Neural progenitor cell (in vitro differentiated cells): ENCODE measurements around the gene DCUN1D5. TPM values are rescaled to one million over a fixed set of nuclear protein-coding genes. Genes with fewer than 3 reads are reported as not detected.

Experiments used
- DNase-seq: peaks from one replicate; pipeline ENCODE4 v3.0.0-alpha.2; 2016; ENCODE audit warnings: low spot score
- H2AFZ ChIP-seq: fragments of 200-600 bp; sonication (generic); replicated peaks from 2 replicates; pipeline ENCODE4 v1.6.1; 2016; ENCODE audit warnings: antibody characterized with exemption
- H3F3A ChIP-seq: fragments of 200-600 bp; sonication (generic); 2 replicates; pipeline ENCODE4 v1.6.1; 2016; ENCODE audit warnings: antibody characterized with exemption, low read depth
- H3K27ac ChIP-seq: fragments of 200-600 bp; sonication (generic); 2 replicates; pipeline ENCODE4 v1.5.1; 2016; ENCODE audit warnings: mild to moderate bottlenecking
- H3K27me3 ChIP-seq: fragments of 200-600 bp; sonication (generic); 2 replicates; pipeline ENCODE4 v1.6.1; 2016; ENCODE audit warnings: mild to moderate bottlenecking, moderate library complexity
- H3K36me3 ChIP-seq: fragments of 200-600 bp; sonication (generic); 2 replicates; pipeline ENCODE4 v1.5.1; 2016
- H3K4me1 ChIP-seq: fragments of 200-600 bp; sonication (generic); 2 replicates; pipeline ENCODE4 v1.6.1; 2016; ENCODE audit warnings: mixed run types
- H3K4me2 ChIP-seq: fragments of 200-600 bp; sonication (generic); 2 replicates; pipeline ENCODE4 v1.6.1; 2016
- H3K4me3 ChIP-seq: fragments of 200-600 bp; sonication (generic); 2 replicates; pipeline ENCODE4 v1.5.1; 2016
- H3K79me2 ChIP-seq: fragments of 200-600 bp; sonication (generic); 2 replicates; pipeline ENCODE4 v1.6.1; 2016; ENCODE audit warnings: low read depth
- H3K9ac ChIP-seq: fragments of 200-600 bp; sonication (generic); 2 replicates; pipeline ENCODE4 v1.6.1; 2016
- H3K9me3 ChIP-seq: fragments of 200-600 bp; sonication (generic); 2 replicates; pipeline ENCODE4 v1.5.1; 2016; ENCODE audit warnings: low read depth
- H4K20me1 ChIP-seq: fragments of 200-600 bp; sonication (generic); 2 replicates; pipeline ENCODE4 v1.6.1; 2016; ENCODE audit warnings: low read depth
- H3K27ac Mint-ChIP-seq: 3 replicates; pipeline ENCODE4 v1.8.0; 2021; ENCODE audit warnings: mixed read lengths
- H3K27me3 Mint-ChIP-seq: 2 replicates; pipeline ENCODE4 v1.8.0; 2022; ENCODE audit warnings: low read depth, mild to moderate bottlenecking, inconsistent platforms, moderate library complexity, mixed read lengths; ENCODE audit not compliant: insufficient read depth
- H3K36me3 Mint-ChIP-seq: 3 replicates; pipeline ENCODE4 v1.8.0; 2021; ENCODE audit warnings: mixed read lengths
- H3K4me1 Mint-ChIP-seq: 3 replicates; pipeline ENCODE4 v1.8.0; 2021; ENCODE audit warnings: mixed read lengths
- H3K4me3 Mint-ChIP-seq: 3 replicates; pipeline ENCODE4 v1.8.0; 2021; ENCODE audit warnings: mild to moderate bottlenecking, moderate library complexity, mixed read lengths
- H3K9me3 Mint-ChIP-seq: 3 replicates; pipeline ENCODE4 v1.8.0; 2020; ENCODE audit warnings: mixed read lengths
- EZH2 ChIP-seq: fragments of 200-600 bp; sonication (generic); IDR thresholded peaks from 2 replicates; pipeline ENCODE4 v1.6.1; 2017; ENCODE audit warnings: antibody characterized with exemption, mild to moderate bottlenecking, moderate library complexity
- EZH2phosphoT487 ChIP-seq: fragments of 200-600 bp; sonication (generic); IDR thresholded peaks from 2 replicates; pipeline ENCODE4 v1.6.1; 2017; ENCODE audit warnings: antibody characterized with exemption
- total RNA-seq: library from RNA; depleted of rRNA; stranded (reverse); fragments of >200 nt; gene quantifications from 2 replicates; pipeline ENCODE4 v1.2.3, GENCODE V29; 2015; ENCODE audit warnings: low replicate concordance
- TF ChIP-seq, protein P1 (sequence below): fragments of 200-600 bp; sonication (generic); IDR thresholded peaks from 2 replicates; pipeline ENCODE4 v1.5.1; 2017; ENCODE audit warnings: antibody characterized with exemption, mild to moderate bottlenecking

DCUN1D5 gene
- total RNA-seq, 1 donor from 2014 or later: 75.9 TPM

- Histone ChIP-seq H3K27ac (no peak overlapping the region), H3K4me2 (no peak overlapping the region), H3K9me3 (no peaks in the 10 kb centered on the region), H2AFZ (no peak overlapping the region), H4K20me1 (no peaks in the 10 kb centered on the region), H3K4me3 (no peak overlapping the region), H3K27me3 (no peaks in the 10 kb centered on the region), H3K9ac (no peak overlapping the region), H3K36me3 (no peaks in the 10 kb centered on the region), H3F3A (peaks cover 14% of the 10 kb centered on the region), H3K79me2 (no peaks in the 10 kb centered on the region), H3K4me1 (no peaks in the 10 kb centered on the region)
- Mint-ChIP-seq H3K4me1 (no peaks in the 10 kb centered on the region), H3K4me3 (no peak overlapping the region), H3K36me3 (peaks cover 3% of the 10 kb centered on the region), H3K27me3 (no peaks in the 10 kb centered on the region), H3K9me3 (no peaks in the 10 kb centered on the region), H3K27ac (no peak overlapping the region)
- TF ChIP-seq EZH2phosphoT487: no peak
- TF ChIP-seq EZH2: no peak
- TF ChIP-seq, protein P1, sequence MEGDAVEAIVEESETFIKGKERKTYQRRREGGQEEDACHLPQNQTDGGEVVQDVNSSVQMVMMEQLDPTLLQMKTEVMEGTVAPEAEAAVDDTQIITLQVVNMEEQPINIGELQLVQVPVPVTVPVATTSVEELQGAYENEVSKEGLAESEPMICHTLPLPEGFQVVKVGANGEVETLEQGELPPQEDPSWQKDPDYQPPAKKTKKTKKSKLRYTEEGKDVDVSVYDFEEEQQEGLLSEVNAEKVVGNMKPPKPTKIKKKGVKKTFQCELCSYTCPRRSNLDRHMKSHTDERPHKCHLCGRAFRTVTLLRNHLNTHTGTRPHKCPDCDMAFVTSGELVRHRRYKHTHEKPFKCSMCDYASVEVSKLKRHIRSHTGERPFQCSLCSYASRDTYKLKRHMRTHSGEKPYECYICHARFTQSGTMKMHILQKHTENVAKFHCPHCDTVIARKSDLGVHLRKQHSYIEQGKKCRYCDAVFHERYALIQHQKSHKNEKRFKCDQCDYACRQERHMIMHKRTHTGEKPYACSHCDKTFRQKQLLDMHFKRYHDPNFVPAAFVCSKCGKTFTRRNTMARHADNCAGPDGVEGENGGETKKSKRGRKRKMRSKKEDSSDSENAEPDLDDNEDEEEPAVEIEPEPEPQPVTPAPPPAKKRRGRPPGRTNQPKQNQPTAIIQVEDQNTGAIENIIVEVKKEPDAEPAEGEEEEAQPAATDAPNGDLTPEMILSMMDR: no peak
- DNase-seq: no peak
Measured at GRCh38 chr11:103053997-103054396, 38.0 kb downstream of the DCUN1D5 start.

DNA sequence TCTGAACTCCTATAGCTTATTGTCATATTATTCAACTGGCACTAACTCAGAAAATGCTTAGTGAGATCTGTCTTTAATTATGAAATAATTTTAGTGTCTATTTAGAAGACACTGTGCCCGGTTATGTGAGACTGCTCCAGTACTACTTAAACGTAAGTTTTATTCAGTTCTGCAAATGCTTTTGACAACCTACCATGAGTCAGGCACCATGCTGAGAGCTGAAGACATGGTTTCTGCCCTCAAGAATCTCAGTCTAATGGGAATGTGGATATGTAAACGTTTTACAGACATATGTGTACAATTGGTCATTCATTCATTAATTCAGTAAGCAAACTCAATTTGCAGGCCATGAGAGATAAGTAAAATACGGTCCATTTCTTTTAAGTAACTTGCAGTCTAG is 40.0 kb downstream of the DCUN1D5 start:
- Histone ChIP-seq H3K9me3 (no peaks in the 10 kb centered on the region), H3K79me2 (no peaks in the 10 kb centered on the region), H3K27ac (no peak overlapping the region), H4K20me1 (no peaks in the 10 kb centered on the region), H3K4me1 (no peaks in the 10 kb centered on the region), H3K4me2 (no peak overlapping the region), H3K27me3 (no peaks in the 10 kb centered on the region), H2AFZ (no peak overlapping the region), H3K4me3 (no peak overlapping the region), H3K36me3 (no peaks in the 10 kb centered on the region), H3F3A (peaks cover 14% of the 10 kb centered on the region), H3K9ac (no peak overlapping the region)
- Mint-ChIP-seq H3K36me3 (peaks cover 3% of the 10 kb centered on the region), H3K4me1 (no peaks in the 10 kb centered on the region), H3K4me3 (no peak overlapping the region), H3K27me3 (no peaks in the 10 kb centered on the region), H3K27ac (no peak overlapping the region), H3K9me3 (no peaks in the 10 kb centered on the region)
- TF ChIP-seq, protein P1: no peak
- TF ChIP-seq EZH2: no peak
- no peak for TF ChIP-seq EZH2phosphoT487
- DNase-seq: no peak

DNA sequence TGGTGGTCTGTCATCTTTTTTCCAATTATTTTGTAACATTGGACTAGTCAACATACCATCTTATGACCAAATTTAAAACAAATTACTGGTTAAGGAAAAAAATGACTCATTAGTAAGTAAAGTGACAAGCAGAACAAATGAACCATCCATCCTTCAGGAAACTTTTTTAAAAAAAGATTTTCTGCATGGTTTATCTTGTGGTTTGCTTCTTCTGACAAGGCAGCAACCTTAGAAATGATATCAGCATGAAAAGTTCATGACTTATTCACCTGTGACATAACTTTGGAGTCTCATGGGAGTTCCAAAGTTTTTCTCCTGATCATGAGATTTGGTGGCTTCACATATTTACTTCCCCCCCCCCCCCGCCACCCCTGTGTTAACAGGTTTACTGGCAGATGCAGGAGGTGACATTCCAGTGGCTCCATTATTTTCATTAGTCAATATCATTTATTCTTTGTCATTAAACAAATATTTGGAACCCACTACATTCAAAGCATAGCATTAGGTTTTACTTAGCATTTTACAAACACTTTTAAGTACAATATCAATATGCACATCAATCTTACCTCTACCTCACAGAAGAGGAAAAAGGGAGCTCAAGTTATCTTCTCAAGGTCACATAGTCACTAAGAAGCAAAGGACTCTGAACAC is 40.7 kb downstream of the DCUN1D5 start:
- no peaks in the 10 kb centered on the region for H3K9me3 ChIP-seq
- no peak for DNase-seq
- Mint-ChIP-seq H3K4me1 (no peaks in the 10 kb centered on the region), H3K27ac (no peak overlapping the region), H3K9me3 (no peaks in the 10 kb centered on the region), H3K36me3 (peaks cover 3% of the 10 kb centered on the region), H3K4me3 (no peak overlapping the region), H3K27me3 (no peaks in the 10 kb centered on the region)
- no peak overlapping the region for H3K4me2 ChIP-seq
- no peaks in the 10 kb centered on the region for H4K20me1 ChIP-seq
- no peaks in the 10 kb centered on the region for H3K4me1 ChIP-seq
- H3K27ac ChIP-seq: no peak overlapping the region
- no peaks in the 10 kb centered on the region for H3K36me3 ChIP-seq
- H3K27me3 ChIP-seq: no peaks in the 10 kb centered on the region
- no peak overlapping the region for H3K9ac ChIP-seq
- no peak overlapping the region for H3K4me3 ChIP-seq
- H3K79me2 ChIP-seq: no peaks in the 10 kb centered on the region
- TF ChIP-seq EZH2 (no peak), EZH2phosphoT487 (no peak)
- TF ChIP-seq, protein P1: no peak
- H2AFZ ChIP-seq: no peak overlapping the region
- H3F3A ChIP-seq: peaks cover 7% of the 10 kb centered on the region
